Transverse colon (tissue), 4 donors: ENCODE results near the gene PLEK2. TPM values are rescaled to one million over a fixed set of nuclear protein-coding genes. Genes with fewer than 3 reads are reported as not detected.
"Not testable (repeated sequence)": the region's sequence is repeated elsewhere in the genome, so short reads cannot be mapped to it uniquely, and the experiment has no call there.

Experiments used
- DNase-seq: peaks from one replicate; pipeline ENCODE4 v3.0.0-alpha.2; 2019
- H3K27ac ChIP-seq, 4 donors: fragments of 200-600 bp; sonication (generic); 2 replicates each; pipeline ENCODE4 v1.5.1; 2016 to 2018; ENCODE audit warnings: inconsistent platforms in 4 of 4
- H3K27me3 ChIP-seq: fragments of 200-600 bp; sonication (generic); 2 replicates; pipeline ENCODE4 v1.5.1; 2017; ENCODE audit warnings: inconsistent platforms
- H3K36me3 ChIP-seq, 4 donors: fragments of 200-600 bp; sonication (generic); 2 replicates each; pipeline ENCODE4 v1.5.1; 2017 to 2019; ENCODE audit warnings: inconsistent platforms in 4 of 4
- H3K4me1 ChIP-seq, 4 donors: fragments of 200-600 bp; sonication (generic); 2 replicates each; pipeline ENCODE4 v1.5.1; 2017 to 2020; ENCODE audit warnings: inconsistent platforms in 4 of 4
- H3K4me3 ChIP-seq, 4 donors: fragments of 200-600 bp; sonication (generic); 1 replicate in 1 of 4; 2 replicates in 3 of 4; pipeline versions ENCODE4 v1.5.1 to v1.6.1; 2017 to 2019; ENCODE audit warnings: inconsistent platforms in 4 of 4
- H3K9me3 ChIP-seq, 2 donors: fragments of 200-600 bp; sonication (generic); 2 replicates each; pipeline ENCODE4 v1.5.1; 2017 to 2019; ENCODE audit warnings: inconsistent platforms in 2 of 2
- EP300 ChIP-seq: sonication (generic); formaldehyde crosslinking; IDR thresholded peaks from one replicate; pipeline ENCODE4 v1.6.1; 2017; ENCODE audit warnings: antibody characterized with exemption, low read depth
- POLR2A ChIP-seq: fragments of 450-650 bp; IDR thresholded peaks from one replicate; pipeline ENCODE4 v1.6.1; 2016; ENCODE audit warnings: antibody characterized with exemption, mild to moderate bottlenecking, moderate library complexity
- POLR2AphosphoS5 ChIP-seq, 3 donors: sonication (generic); formaldehyde crosslinking; IDR thresholded peaks; one replicate each; pipeline ENCODE4 v1.6.1; 2016; ENCODE audit warnings: antibody characterized with exemption in 3 of 3
- WGBS, 2 donors: methylation state at CpG; one replicate each; pipeline ENCODE4 v1.1.5; 2018; ENCODE audit warnings: low coverage in 1 of 2; 5-methylcytosine and 5-hydroxymethylcytosine counted together
- in situ Hi-C, 4 donors: fragments of 200-750 bp; cut with MboI; loops; one replicate each; pipeline versions ENCODE4 v1.15.0 to v1.15.1; 2017; ENCODE audit warnings: low sequenced_read_pairs in 3 of 4, low pct_ligation_motif_present in 1 of 4, low pct_unique_long_range_greater_than_20kb in 1 of 4
- intact Hi-C: fragments of 100-400 bp; cut with DNase I; formaldehyde crosslinking; loops from one replicate; pipeline ENCODE4 v1.15.1; 2023; ENCODE audit warnings: low total_unique reads
- small RNA-seq, 4 donors: library from RNA; depleted of rRNA; stranded (forward); fragments of <200 nt; gene quantifications; one replicate each; pipeline ENCODE3, GENCODE V24; 2016
- total RNA-seq, 4 donors: library from RNA; depleted of rRNA; stranded (reverse); fragments of >200 nt; gene quantifications; one replicate each; pipeline ENCODE4 v1.1.0, GENCODE V29; 2016
- TF ChIP-seq, protein P1 (sequence below), 5 experiments: fragments of 200-600 bp in 3 of 5; fragments of 450-650 bp in 2 of 5; sonication (generic) in 3 of 5; IDR thresholded peaks; 1 replicate in 2 of 5; 2 replicates in 3 of 5; pipeline ENCODE4 v1.5.1; 2016 to 2017; ENCODE audit warnings: antibody characterized with exemption in 5 of 5, inconsistent platforms in 3 of 5, mild to moderate bottlenecking in 2 of 5, moderate library complexity in 1 of 5

Gene PLEK2
- total RNA-seq, 4 donors from 2014 or later: 5.2 to 61.1 (median 28.9) TPM

DNA sequence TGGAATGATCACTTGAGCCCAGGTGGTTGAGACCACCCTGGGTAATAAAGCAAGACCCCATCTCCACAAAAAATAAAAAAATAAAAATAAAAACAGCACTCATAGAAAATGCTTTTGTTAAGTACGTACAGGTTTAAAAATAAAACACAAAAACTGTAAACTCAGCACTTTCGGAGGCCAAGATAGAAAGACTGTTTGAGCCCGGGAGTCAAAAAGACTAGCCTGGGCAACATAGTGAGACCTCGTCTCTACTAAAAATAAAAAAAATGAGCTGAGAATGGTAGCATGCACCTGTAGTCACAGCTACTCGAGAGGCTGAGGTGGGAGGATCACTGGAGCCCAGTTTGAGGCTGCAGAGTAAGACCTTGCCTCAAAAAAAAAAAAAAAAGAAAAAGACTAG lies 59.9 kb downstream of the PLEK2 start:
- H3K27me3 ChIP-seq: no peaks in the 10 kb centered on the region
- no peak for TF ChIP-seq EP300
- TF ChIP-seq POLR2A: no peak
- no peak for TF ChIP-seq POLR2AphosphoS5 (IDR thresholded peaks at IDR 0.05)
- TF ChIP-seq, protein P1, sequence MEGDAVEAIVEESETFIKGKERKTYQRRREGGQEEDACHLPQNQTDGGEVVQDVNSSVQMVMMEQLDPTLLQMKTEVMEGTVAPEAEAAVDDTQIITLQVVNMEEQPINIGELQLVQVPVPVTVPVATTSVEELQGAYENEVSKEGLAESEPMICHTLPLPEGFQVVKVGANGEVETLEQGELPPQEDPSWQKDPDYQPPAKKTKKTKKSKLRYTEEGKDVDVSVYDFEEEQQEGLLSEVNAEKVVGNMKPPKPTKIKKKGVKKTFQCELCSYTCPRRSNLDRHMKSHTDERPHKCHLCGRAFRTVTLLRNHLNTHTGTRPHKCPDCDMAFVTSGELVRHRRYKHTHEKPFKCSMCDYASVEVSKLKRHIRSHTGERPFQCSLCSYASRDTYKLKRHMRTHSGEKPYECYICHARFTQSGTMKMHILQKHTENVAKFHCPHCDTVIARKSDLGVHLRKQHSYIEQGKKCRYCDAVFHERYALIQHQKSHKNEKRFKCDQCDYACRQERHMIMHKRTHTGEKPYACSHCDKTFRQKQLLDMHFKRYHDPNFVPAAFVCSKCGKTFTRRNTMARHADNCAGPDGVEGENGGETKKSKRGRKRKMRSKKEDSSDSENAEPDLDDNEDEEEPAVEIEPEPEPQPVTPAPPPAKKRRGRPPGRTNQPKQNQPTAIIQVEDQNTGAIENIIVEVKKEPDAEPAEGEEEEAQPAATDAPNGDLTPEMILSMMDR (IDR thresholded peaks at IDR 0.05): no peak
- 91 to 92% methylated on average over 5 of the region's 5 CpGs for WGBS, 2 donors
- in situ Hi-C loops (no loop called here), intact Hi-C loops (no loop called here)
- no peak for DNase-seq
- peaks cover 0 to 7% (median 0%) of the 10 kb centered on the region in 4 donors for H3K4me1 ChIP-seq
- no peak overlapping the region for H3K27ac ChIP-seq
- no peak overlapping the region for H3K4me3 ChIP-seq
- H3K9me3 ChIP-seq: no peaks in the 10 kb centered on the region
- H3K36me3 ChIP-seq: peaks cover 0 to 57% (median 23%) of the 10 kb centered on the region in 4 donors

DNA sequence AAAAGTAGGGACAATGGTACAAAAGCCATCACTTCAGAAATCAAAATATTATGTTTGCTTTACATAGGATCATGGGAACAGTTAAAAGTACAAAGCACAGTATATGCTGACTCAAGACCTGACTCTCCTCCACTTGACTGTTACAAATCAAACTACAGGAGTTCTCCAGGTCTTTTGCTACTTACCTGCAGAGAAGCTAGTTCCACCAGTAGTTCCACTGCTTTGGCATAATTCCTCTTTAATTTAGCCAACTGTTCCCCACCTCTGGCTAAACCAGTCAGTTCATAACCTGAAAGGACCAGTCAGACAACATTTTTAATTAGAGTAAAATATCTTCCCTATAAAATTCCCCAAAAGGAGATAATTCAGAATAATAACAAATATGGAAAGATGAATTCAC lies 66.4 kb downstream of the PLEK2 start:
- Histone ChIP-seq H3K4me1 (no peaks in the 10 kb centered on the region), H3K36me3 (peaks cover 0 to 73% (median 34%) of the 10 kb centered on the region in 4 donors), H3K27ac (no peak overlapping the region), H3K27me3 (no peaks in the 10 kb centered on the region), H3K9me3 (no peaks in the 10 kb centered on the region), H3K4me3 (no peak overlapping the region)
- in situ Hi-C loops: no loop called here
- intact Hi-C loops: no loop called here
- TF ChIP-seq POLR2AphosphoS5 (IDR thresholded peaks at IDR 0.05): no peak
- TF ChIP-seq POLR2A: no peak
- no peak for TF ChIP-seq EP300
- TF ChIP-seq, protein P1 (IDR thresholded peaks at IDR 0.05): no peak
- no peak for DNase-seq

DNA sequence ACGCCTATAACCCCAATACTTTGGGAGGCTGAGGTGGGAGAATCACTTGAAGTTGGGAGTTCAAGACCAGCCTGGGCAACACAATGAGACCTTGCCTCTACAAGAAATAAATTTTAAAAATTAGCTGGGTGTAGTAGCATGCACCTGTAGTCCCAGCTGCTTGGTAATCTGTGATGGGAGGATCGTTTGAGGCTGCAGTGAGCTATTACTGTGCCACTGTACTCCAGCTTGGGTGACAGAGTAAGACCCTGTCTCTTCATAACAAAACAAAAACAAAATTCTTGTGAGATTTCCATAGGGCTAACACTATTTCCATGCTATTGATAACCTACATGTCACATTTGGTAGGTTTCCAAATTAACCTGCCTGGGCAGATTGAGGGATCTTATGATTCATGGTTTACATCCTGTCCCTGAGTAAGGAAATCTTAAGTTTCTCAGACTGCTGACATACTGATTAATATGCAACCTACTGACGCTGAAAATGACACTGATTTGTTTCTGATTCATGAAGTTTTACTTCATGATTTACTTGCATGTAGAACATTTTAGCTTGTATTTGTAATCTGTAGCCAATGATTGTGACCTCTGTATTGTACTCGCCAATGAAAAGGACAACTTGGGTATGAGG lies 68.2 kb downstream of the PLEK2 start:
- peaks cover 0 to 69% (median 30%) of the 10 kb centered on the region in 4 donors for H3K36me3 ChIP-seq
- intact Hi-C loops: no loop called here
- WGBS, 2 donors: 91 to 92% methylated on average over 4 of the region's 4 CpGs

DNA sequence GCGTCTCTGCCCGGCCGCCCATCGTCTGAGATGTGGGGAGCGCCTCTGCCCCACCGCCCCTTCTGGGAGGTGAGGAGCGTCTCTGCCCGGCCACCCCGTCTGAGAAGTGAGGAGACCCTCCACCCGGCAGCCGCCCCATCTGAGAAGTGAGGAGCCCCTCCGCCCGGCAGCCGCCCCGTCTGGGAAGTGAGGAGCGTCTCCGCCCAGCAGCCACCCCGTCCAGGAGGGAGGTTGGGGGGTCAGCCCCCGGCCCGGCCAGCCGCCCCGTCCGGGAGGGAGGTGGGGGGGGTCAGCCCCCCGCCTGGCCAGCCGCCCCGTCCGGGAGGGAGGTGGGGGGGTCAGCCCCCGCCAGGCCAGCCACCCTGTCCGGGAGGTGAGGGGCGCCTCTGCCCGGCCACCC lies 70.7 kb downstream of the PLEK2 start:
- H3K36me3 ChIP-seq: peaks cover 0 to 69% (median 29%) of the 10 kb centered on the region in 4 donors
- H3K4me3 ChIP-seq, intact Hi-C loops, H3K27ac ChIP-seq, in situ Hi-C loops, H3K9me3 ChIP-seq, H3K27me3 ChIP-seq, DNase-seq, H3K4me1 ChIP-seq: not testable (repeated sequence)
- WGBS, 2 donors: 97% methylated on average over 19 of the region's 31 CpGs; no CpG with 5 or more reads in 1 of the 2 donors

More for the DNA sequence above, 68.2 kb downstream of the PLEK2 start:
- no peak overlapping the region for H3K27ac ChIP-seq
- H3K4me1 ChIP-seq: no peaks in the 10 kb centered on the region
- no peak overlapping the region for H3K4me3 ChIP-seq
- no peaks in the 10 kb centered on the region for H3K9me3 ChIP-seq
- TF ChIP-seq POLR2AphosphoS5 (IDR thresholded peaks at IDR 0.05) (no peak), EP300 (no peak), POLR2A (no peak)
- TF ChIP-seq, protein P1 (IDR thresholded peaks at IDR 0.05): no peak
- in situ Hi-C loops: no loop called here
- no peak for DNase-seq
- H3K27me3 ChIP-seq: no peaks in the 10 kb centered on the region

Small RNA genes lying within 50 kb of the gene (small RNA-seq; reads per million reads assigned to genes)
- 0 reads per million in 4 donors for gene MIR5694
- 0 reads per million in 4 donors for gene RF00019

Other genes starting within 250 kb of the PLEK2 start
- not detected for gene GARIN2, start 222.7 kb downstream of the PLEK2 start, total RNA-seq
- 10 to 100 TPM in 3 of 4 donors, 1 to 10 TPM in 1; 8.6 to 77.1 (median 49.5) TPM for gene PALS1, start 170.7 kb downstream of the PLEK2 start, total RNA-seq
- gene ATP6V1D, start 52.4 kb downstream of the PLEK2 start, total RNA-seq: 100 to 1,000 TPM in 1 of 4 donors, 10 to 100 TPM in 3; 65.5 to 104 (median 94.7) TPM
- 10 to 100 TPM in 2 of 4 donors, 1 to 10 TPM in 2; 7.1 to 51.7 (median 21.7) TPM for gene EIF2S1, start 51.8 kb downstream of the PLEK2 start, total RNA-seq
- gene TMEM229B, start 76.6 kb upstream of the PLEK2 start, total RNA-seq: 10 to 100 TPM in 1 of 4 donors, 1 to 10 TPM in 3; 3.7 to 13.5 (median 7.4) TPM
- 100 to 1,000 TPM in 1 of 4 donors, 10 to 100 TPM in 3; 71.1 to 123 (median 79.7) TPM for gene PLEKHH1, start 121.1 kb upstream of the PLEK2 start, total RNA-seq
- 10 to 100 TPM; 18.9 to 41.9 (median 27.7) TPM for gene PIGH, start 188.1 kb upstream of the PLEK2 start, total RNA-seq
- 10 to 100 TPM in 1 of 4 donors, 1 to 10 TPM in 2, not detected in 1; 7.5 to 18.8 (median 9.2) TPM for gene ARG2, start 207.8 kb upstream of the PLEK2 start, total RNA-seq